HG02798 (cell line): ENCODE data around the gene LRCH2.
"Not testable (repeated sequence)": the region's sequence is repeated elsewhere in the genome, so short reads cannot be mapped to it uniquely, and the experiment has no call there.

ENCODE experiments used
- ATAC-seq: cut with Tn5 transposase; IDR thresholded peaks from one replicate; pipeline ENCODE4 v1.9.1; 2021; ENCODE audit warnings: mild to moderate bottlenecking; ENCODE audit not compliant: unreplicated experiment, poor library complexity

Gene LRCH2

DNA sequence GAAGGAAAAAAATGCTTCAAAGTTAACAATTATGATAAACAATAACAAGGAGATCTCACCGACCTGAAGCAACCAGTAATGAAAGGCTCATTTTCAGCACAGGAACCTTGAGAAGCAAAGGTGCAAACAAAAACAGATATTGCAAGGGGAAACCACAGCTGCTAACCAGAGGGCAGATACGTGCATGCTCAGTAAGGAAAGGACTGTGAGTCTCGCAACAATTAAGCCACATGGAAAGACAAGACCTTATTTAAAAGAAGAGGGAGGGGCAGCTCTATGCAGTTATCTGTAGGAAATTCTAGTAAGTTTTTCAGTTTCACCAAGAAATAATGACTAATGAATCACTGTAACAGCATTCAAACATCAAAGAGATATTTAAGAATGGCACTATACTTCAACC is 19.3 kb downstream of the LRCH2 start:
- ATAC-seq: no peak

DNA sequence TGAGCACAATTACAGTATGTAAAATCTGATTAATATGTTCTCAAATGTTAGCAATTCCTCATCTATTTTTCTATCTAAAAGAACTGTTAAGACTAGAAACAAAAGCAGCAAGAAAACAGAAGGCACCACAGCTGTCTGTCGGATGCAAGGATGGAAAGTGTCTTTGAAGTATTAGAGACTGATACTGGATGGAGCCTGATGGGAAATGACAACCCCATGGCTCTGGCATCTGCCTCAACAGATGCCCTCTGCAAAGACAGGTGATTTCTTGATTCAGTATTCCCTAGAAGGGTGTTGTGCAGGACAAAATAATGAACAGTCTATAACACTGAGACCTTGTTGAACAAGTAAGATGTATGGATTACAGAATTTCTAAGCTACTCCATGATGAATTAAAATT is 19.7 kb downstream of the LRCH2 start:
- ATAC-seq: no peak

DNA sequence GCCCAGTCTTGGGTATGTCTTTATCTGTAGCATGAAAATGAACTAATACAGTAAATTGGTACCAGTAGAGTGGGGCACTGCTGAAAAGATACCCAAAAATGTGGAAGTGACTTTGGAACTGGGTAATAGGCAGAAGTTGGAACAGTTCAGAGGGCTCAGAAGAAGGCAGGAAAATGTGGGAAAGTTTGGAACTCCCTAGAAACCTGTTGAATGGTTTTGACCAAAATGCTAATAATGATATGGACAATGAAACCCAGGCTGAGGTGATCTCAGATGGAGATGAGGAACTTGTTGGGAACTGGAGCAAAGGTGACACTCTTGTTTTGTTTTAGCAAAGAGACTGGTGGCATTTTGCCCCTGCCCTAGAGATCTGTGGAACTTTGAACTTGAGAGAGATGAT is 24.3 kb downstream of the LRCH2 start:
- ATAC-seq: not testable (repeated sequence)

DNA sequence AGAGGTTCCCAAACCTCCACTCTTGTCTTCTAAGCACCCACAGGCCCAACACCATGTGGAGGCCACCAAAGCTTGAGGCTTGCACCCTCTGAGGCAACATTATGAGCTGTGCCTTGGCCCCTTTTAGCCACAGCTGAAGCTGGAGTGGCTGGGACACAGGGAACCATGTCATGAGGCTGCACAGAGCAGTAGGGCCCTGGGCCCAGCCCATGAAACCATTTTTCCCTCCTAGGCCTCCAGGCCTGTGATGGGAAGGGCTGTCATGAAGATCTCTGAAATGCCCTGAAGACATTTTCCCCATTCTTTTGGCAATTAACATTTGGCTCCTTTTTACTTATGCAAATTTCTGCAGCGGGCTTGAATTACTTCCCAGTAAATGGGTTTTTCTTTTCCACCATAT is 29.9 kb downstream of the LRCH2 start:
- ATAC-seq: no peak

DNA sequence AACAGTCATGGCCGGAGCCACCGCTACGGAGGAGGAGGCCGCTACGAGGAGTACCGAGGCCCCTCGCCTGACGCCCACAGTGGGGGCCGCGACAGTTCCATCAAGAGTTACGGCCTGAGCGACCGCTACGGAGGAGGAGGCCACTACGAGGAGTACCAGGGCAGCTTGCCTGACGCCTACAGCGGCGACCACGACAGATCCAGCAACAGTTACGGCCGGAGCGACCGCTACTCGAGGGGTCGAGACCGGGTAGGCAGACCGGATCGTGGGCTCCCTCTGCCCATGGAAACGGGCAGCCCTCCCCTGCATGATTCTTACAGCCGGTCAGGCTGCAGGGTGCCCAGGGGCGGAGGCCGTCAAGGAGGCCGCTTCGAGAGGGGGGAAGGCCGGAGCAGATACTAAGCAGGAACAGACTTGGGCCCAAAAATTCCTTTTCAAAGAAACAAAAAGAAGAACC is 41.6 kb downstream of the LRCH2 start:
- ATAC-seq: no peak

DNA sequence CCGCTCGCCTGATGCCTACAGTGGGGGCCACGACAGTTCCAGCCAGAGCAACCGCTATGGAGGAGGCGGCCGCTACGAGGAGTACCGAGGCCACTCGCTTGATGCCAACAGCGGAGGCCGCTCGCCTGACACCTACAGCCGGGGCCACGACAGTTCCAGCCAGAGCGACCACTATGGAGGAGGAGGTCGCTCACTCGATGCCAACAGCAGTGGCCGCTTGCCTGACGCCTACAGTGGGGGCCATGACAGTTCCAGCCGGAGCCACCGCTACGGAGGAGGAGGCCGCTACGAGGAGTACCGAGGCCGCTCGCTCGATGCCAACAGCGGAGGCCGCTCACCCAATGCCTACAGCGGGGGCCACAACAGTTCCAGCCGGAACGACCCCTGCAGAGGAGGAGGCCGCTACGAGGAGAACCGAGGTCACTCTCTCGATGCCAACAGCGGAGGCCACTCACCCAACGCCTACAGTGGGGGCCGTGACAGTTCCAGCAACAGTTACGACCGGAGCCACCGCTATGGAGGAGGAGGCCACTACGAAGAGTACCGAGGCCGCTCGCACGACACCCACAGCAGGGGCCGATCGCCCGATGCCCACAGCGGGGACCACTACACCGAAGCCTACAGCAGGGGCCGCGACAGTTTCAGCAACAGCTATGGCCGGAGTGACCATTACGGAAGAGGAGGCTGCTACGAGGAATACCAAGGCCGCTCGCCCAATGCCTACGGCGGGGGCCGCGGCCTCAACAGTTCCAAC is 42.2 kb downstream of the LRCH2 start:
- ATAC-seq: no peak

DNA sequence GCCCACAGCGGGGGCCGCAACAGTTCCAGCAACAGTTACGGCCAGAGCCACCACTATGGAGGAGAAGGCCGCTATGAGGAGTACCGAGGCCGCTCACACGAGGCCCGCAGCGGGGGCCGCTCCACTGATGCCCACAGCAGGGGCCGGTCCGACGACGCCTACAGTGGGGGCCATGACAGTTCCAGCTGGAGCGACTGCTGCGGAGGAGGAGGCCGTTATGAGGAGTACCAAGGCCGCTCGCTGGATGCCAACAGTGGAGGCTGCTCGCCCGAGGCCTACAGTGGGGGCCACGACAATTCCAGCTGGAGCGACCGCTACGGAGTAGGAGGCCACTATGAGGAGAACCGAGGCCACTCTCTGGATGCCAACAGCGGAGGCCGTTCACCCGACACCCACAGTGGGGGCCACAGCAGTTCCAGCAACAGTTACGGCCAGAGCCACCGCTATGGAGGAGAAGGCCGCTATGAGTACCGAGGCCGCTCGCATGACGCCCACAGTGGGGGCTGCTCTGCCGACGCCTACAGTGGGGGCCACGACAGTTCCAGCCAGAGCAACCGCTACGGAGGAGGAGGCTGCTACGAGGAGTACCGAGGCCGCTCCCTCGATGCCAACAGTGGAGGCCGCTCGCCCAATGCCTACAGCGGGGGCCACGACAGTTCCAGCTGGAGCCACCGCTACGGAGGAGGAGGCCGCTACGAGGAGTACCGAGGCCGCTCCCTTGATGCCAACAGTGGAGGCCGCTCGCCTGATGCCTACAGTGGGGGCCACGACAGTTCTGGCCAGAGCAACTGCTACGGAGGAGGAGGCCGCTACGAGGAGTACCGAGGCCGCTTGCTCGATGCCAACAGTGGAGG is 43.0 kb downstream of the LRCH2 start:
- ATAC-seq: no peak

DNA sequence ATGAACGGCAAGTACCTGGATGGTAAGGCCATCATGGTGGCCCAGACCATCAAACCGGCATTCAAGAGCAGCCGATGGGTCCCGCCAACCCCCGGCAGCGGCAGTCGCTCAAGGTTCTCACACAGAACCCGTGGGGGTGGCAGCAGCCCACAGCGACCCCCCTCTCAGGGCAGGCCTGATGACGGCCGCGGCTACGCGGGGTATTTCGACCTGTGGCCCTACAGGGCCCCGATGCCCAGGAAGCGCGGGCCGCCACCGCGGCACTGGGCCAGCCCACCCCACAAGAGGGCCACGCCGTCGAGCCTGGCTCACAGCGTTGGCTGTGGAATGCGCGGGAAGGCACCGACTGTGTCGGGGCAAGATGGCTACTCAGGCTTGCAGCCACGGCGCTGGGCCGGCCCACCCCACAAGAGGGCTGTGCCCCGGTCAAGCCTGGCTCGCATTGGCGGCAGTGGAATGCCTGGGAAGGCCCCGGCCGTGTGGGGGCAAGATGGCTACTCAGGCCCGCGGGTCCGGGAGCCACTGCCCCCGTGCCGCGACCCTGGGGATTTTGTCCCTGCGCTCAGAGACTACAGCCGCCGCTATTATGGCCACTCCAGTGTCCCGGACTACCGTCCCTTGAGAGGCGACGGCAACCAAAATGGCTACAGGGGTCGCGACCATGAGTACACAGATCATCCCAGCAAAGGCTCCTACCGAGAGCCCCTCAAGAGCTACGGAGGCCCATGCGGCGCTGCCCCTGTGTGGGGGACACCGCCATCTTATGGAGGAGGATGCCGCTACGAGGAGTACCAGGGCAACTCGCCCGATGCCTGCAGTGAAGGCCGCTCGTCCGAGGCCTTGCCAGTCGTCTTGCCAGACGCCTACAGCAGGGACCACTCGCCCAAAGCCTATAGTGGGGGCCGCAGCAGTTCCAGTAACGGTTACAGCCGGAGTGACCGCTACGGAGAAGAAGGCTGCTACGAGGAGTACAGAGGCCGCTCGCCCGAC is 44.0 kb downstream of the LRCH2 start:
- ATAC-seq: no peak

DNA sequence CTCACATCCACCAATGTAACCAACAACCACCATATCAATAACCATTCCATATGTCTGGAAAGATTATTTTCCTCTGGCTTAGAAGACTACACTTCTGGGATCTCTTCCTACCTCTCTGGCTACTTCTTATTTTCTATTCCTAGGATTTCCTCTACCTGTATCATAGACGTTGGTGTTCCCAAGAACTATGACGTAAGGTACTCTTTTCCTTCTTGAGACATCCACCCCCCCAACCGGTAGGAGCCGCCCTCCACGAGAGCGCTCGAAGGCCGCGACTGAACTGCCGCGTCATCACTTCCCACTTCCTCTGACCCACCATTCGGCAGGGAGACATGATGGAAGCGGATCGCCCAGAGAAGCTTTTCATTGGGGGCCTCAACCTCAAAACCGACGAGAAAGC is 44.8 kb downstream of the LRCH2 start, which contains the start of gene RBMXL3:
Gene RBMXL3 (plus strand): TSS at position 301 of the 400 bp plus-strand sequence. CDS start 32 bp downstream, at position 333.
- no peak for ATAC-seq

DNA sequence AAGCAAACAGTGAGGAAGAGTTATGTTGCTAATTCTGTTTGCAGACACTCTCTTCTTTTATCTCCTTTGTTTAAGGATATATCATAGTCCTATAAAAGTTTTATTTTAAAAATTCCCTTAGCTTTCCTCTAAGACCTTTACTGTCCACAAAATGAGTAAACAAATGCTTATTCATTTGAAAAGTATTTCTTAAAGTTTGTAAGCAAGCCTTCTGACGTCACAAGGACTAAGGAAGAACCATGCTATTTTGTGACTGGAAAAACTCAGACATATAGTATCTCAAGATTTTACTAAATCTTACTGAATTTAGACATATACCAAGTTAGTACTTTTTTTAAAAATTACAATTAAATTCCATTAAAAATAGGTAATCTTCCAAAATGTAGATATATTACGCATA is 49.9 kb downstream of the LRCH2 start:
- no peak for ATAC-seq

DNA sequence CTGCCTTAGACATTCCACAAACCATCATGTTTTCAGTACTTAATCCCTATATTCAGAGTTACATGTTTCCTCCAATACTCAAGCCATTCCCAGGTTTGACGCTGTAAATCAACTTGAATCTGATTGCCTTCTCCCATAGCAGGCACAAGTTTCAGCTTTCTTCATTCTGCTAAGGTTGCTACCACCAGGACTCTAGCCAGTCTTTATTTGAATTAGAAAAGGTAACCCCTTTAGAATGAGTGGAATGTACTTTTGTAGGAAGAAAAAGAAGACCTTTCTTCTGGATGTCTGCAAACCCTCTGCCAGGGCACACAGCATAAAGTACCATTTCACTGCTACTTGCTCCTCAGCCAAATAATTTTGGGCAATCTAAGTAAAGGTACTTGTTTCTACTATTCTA is 55.4 kb downstream of the LRCH2 start:
- no peak for ATAC-seq

DNA sequence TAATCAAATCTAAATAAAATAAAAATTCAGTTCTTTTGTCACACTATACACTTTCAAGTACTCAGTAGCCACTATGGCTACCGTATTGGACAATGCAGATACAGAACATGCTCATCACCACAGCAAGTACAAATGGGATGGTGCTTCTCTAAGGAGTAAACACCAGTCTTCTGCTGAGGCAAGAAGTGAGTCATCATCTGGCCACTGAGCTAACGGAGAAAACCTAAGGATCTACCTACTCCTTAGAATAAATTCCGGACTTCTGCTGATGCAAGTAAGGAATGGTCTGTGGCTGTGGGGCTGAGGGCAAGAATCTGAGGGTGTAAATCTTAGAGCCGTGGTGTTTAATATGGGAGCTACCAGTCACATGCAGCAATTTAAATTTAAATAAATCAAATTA is 56.0 kb downstream of the LRCH2 start:
- ATAC-seq: no peak

DNA sequence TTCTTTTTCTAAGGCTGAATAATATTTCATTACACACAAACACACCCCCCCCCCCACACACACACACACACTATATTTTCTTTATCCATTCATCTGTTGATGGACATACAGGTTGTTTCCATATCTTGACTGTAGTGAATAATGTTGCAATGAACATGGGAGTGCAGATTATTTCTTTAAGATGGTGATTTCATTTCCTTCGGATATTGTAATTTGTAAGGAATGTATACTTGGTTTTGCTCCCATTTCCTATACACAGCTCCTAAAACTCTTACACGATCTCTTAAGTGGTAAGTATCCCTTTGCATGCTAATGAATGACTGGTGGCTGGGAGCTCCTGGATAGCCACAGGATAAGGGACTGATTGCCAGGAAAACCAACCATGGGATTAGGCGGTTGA is 59.3 kb downstream of the LRCH2 start:
- no peak for ATAC-seq

DNA sequence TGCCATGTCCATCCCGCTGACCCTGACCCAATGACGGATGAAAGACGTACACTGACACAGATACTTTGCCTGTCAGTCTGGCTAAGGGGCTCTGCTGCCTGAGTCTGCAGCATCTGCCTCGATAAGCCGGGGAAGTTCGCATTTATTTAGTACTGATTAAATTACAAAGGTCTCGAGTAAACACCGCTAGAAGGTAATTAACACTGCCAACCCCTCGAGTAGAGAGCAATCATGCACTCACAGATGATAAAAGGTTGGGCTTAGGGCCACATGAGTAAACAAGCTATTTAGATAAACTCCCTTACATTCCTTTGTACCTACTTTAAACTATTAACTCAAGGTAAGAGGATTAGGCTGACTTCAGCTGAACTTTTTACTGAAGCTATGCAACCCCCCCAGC is 60.7 kb downstream of the LRCH2 start:
- ATAC-seq: no peak

DNA sequence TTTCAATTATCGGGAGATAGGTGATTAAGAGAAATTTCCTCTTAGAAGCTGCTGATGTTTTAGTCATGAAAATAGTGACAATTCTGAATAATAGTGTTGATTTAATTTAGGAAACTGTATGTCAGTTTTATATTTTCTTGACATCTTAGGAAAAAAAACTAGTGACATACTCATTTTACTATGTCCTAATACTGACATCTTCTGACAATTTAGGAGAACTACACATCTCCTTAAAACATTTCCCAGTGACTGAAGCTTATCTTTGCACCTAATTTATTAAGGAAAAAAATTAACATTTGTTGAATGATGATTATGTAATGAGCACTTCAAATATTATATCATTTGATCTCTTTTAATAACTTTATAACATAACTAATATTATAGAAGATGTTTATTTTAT is 86.7 kb downstream of the LRCH2 start:
- no peak for ATAC-seq

DNA sequence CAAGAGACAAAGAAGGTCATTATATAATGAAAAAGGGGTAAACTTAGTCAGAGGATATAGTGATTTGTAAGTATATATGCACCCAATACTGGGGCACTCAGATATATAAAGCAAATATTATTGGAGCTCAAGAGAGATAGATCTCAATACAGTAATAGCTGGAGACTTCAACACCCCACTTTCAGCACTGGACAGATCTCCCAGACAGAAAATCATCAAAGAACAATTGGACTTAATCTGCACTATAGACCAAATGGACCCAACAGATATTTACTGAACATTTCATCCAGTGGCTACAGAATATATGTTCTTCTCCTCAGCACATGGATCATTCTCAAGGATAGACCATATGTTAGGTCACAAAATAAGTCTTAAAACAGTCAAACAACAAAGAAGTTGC is 91.8 kb downstream of the LRCH2 start:
- ATAC-seq: no peak

DNA sequence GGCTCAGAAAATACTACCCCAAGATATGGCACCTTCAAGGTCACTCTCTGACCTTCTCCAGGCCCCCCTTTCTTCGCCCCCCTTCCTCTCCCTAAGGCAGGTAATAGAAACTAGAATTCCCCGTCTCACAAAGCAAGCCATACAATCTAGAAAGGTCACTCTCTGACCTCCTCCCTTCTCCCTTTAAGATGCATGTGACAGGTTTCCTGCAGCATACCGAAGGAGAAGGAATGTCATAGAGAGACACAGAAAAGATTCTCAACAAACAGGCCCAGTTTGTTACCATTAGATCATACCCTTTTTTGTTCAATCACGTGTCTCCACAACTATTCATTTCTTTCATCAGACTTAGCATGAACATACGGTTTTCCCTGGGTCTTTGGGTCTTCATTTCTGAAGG is 95.9 kb downstream of the LRCH2 start:
- no peak for ATAC-seq

DNA sequence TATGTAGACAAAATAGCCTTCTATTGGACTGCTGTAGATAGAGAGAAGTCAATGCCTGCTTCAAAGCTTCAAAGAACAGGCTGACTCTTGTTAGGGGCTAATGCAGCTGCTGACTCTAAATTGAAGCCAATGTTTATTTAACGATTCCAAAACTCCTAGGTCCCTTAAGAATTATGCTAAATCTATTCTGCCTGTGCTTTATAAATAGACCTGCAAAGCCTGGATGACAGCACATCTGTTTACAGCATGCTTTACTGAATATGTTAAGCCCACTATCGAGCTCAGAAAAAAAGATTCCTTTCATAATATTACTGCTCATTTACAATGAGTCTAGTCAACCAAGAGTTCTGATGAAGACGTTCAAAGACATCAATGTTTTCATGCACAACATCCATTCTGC is 99.5 kb downstream of the LRCH2 start:
- no peak for ATAC-seq

DNA sequence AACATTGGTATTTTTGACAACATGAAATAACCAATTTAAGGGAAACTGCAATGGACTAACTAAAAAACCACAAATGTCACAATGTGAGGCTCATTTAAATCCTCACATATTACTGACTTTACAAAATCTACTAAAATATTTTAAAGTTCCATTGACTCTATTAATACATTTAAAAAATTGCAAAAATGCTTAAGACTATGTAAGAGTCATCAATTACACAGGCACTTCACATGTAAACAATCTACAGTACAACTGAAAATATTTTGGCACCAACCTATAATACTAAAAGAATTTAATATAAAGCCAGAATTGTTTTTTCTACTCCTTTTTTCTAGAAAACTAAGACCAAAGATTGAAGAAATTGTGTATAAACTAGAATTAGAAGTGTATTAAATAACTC is 121.5 kb downstream of the LRCH2 start:
- no peak for ATAC-seq

DNA sequence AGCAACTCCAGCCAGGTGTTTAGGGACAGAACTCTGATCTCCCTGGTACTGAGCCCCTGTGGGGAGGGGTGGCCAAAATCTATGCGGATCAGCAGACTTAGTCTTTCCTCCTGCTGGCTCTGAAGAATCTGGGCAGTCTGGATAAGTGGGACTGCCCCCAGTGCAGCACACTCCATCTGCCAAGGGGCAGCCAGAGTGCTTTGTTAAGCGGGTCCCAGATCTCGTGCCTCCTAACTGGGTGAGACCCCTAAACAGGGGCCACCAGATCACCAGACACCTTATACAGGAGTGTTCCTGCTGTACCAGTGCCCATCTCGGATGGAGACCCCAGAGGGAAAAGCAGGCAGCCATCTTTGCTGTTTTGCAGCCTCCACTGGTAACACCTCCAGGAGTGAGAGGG is 135.0 kb downstream of the LRCH2 start:
- ATAC-seq: no peak
